HEK293T (cell line): ENCODE results near the gene IPO5.
"Not testable (repeated sequence)": the region's sequence is repeated elsewhere in the genome, so short reads cannot be mapped to it uniquely, and the experiment has no call there.

Experiments
- CTCF ChIA-PET: fragments of 350-600 bp; formaldehyde crosslinking; extraction: SDS; loops from one replicate; lab custom pipeline; 2021; ENCODE audit warnings: antibody characterized with exemption, inconsistent platforms; lab: Yijun Ruan, JAX
- POLR2A ChIA-PET: fragments of 350-600 bp; formaldehyde crosslinking; extraction: SDS; loops from one replicate; lab custom pipeline; 2020; ENCODE audit warnings: antibody characterized with exemption, inconsistent platforms; lab: Yijun Ruan, JAX
- DNase-seq: peaks from one replicate; pipeline ENCODE4 v3.0.0; 2012; ENCODE audit warnings: mixed read lengths; ENCODE audit errors: extremely low spot score
- ARNT ChIP-seq: fragments of 450-650 bp; IDR thresholded peaks from 2 replicates; pipeline ENCODE4 v1.6.1; 2017; ENCODE audit warnings: mild to moderate bottlenecking
- BHLHE40 ChIP-seq: fragments of 450-650 bp; IDR thresholded peaks from 2 replicates; pipeline ENCODE4 v1.6.1; 2016; ENCODE audit warnings: mild to moderate bottlenecking, moderate library complexity, borderline replicate concordance
- CTBP1 ChIP-seq: fragments of 450-650 bp; IDR thresholded peaks from 2 replicates; pipeline ENCODE4 v1.6.1; 2016; ENCODE audit warnings: borderline replicate concordance
- ELF4 ChIP-seq: fragments of 450-650 bp; IDR thresholded peaks from 2 replicates; pipeline ENCODE4 v1.6.1; 2017; ENCODE audit warnings: antibody characterized with exemption
- FOXA1 ChIP-seq: fragments of 450-650 bp; IDR thresholded peaks from 2 replicates; pipeline ENCODE4 v1.6.1; 2016; ENCODE audit warnings: mild to moderate bottlenecking
- FOXK2 ChIP-seq: fragments of 450-650 bp; IDR thresholded peaks from 2 replicates; pipeline ENCODE4 v1.6.1; 2016; ENCODE audit warnings: mild to moderate bottlenecking
- FOXM1 ChIP-seq: fragments of 450-650 bp; IDR thresholded peaks from 2 replicates; pipeline ENCODE4 v1.6.1; 2017; ENCODE audit warnings: mild to moderate bottlenecking, borderline replicate concordance
- HDGF ChIP-seq: fragments of 450-650 bp; IDR thresholded peaks from 2 replicates; pipeline ENCODE4 v1.6.1; 2017; ENCODE audit warnings: antibody characterized with exemption, borderline replicate concordance
- L3MBTL2 ChIP-seq: fragments of 450-650 bp; conservative IDR thresholded peaks from 2 replicates; pipeline ENCODE4 v1.6.1; 2016; ENCODE audit warnings: mild to moderate bottlenecking
- LEF1 ChIP-seq: fragments of 450-650 bp; IDR thresholded peaks from 2 replicates; pipeline ENCODE4 v1.6.1; 2017; ENCODE audit warnings: mild to moderate bottlenecking, borderline replicate concordance
- NFRKB ChIP-seq: fragments of 450-650 bp; IDR thresholded peaks from 2 replicates; pipeline ENCODE4 v1.6.1; 2016; ENCODE audit warnings: mild to moderate bottlenecking, moderate library complexity
- PKNOX1 ChIP-seq: fragments of 450-650 bp; IDR thresholded peaks from 2 replicates; pipeline ENCODE4 v1.6.1; 2016
- SP1 ChIP-seq: fragments of 450-650 bp; IDR thresholded peaks from 2 replicates; pipeline ENCODE4 v1.6.1; 2017
- SUZ12 ChIP-seq: fragments of 450-650 bp; IDR thresholded peaks from 2 replicates; pipeline ENCODE4 v1.6.1; 2016; ENCODE audit warnings: mild to moderate bottlenecking
- TARDBP ChIP-seq: fragments of 450-650 bp; IDR thresholded peaks from 2 replicates; pipeline ENCODE4 v1.6.1; 2016
- ZNF384 ChIP-seq: fragments of 450-650 bp; IDR thresholded peaks from 2 replicates; pipeline ENCODE4 v1.6.1; 2016

IPO5 gene

GRCh38 chr13:98039261-98039660 lies 85.8 kb downstream of the IPO5 start:
- no peak for DNase-seq
- ChIA-PET POLR2A (no interaction called here), CTCF (no interaction called here)
- no peak for TF ChIP-seq PKNOX1
- no peak for TF ChIP-seq SUZ12
- TF ChIP-seq LEF1: no peak
- no peak for TF ChIP-seq HDGF
- TF ChIP-seq TARDBP: no peak
- TF ChIP-seq FOXK2: no peak

- TF ChIP-seq SP1 (no peak), HDGF (no peak), L3MBTL2 (no peak), FOXM1 (no peak), ELF4 (no peak), ARNT (no peak), NFRKB (no peak), BHLHE40 (no peak), FOXK2 (no peak)
- ChIA-PET POLR2A (no interaction called here), CTCF (no interaction called here)
- DNase-seq: no peak
These were observed 86.5 kb downstream of the IPO5 start for GRCh38 chr13:98039964-98040363.

GRCh38 chr13:98041081-98041820 lies 87.8 kb downstream of the IPO5 start:
- TF ChIP-seq ZNF384 (no peak), PKNOX1 (no peak), ELF4 (no peak), SP1 (no peak), NFRKB (no peak), LEF1 (no peak), FOXK2 (no peak), FOXA1 (no peak), FOXM1 (no peak), BHLHE40 (no peak), L3MBTL2 (no peak), ARNT (no peak)
- POLR2A ChIA-PET: no interaction called here
- CTCF ChIA-PET: no interaction called here
- no peak for DNase-seq

- CTCF ChIA-PET: no interaction called here
- no peak for TF ChIP-seq SUZ12
- TF ChIP-seq HDGF: no peak
- TF ChIP-seq L3MBTL2: no peak
- no peak for TF ChIP-seq SP1
- no peak for TF ChIP-seq ARNT
- no peak for TF ChIP-seq ELF4
- no peak for TF ChIP-seq TARDBP
- TF ChIP-seq NFRKB: no peak
- TF ChIP-seq FOXA1: no peak
- TF ChIP-seq LEF1: no peak
- TF ChIP-seq BHLHE40: no peak
- TF ChIP-seq ZNF384: no peak
- no peak for TF ChIP-seq CTBP1
- TF ChIP-seq FOXK2: no peak
- no peak for TF ChIP-seq PKNOX1
- no peak for TF ChIP-seq FOXM1
- POLR2A ChIA-PET: no interaction called here
- DNase-seq: no peak
These were observed 90.8 kb downstream of the IPO5 start for GRCh38 chr13:98044301-98044700.

- CTCF ChIA-PET: interaction anchor here (1.0 kb wide), 1 partner anchor 14 kb away, joined by 4 read pairs; no protein-coding TSS in a partner anchor
- DNase-seq, POLR2A ChIA-PET: not testable (repeated sequence)
These were observed 94.3 kb downstream of the IPO5 start for GRCh38 chr13:98047785-98048184.

GRCh38 chr13:98048265-98048664 lies 94.8 kb downstream of the IPO5 start:
- DNase-seq: no peak
- POLR2A ChIA-PET: no interaction called here
- CTCF ChIA-PET: interaction anchor here (1.0 kb wide), 1 partner anchor 14 kb away, joined by 4 read pairs; no protein-coding TSS in a partner anchor
- TF ChIP-seq PKNOX1 (no peak), FOXA1 (no peak), HDGF (no peak), NFRKB (no peak)
